Hepatocyte (in vitro differentiated cells): ENCODE results near the gene RDX. TPM values are rescaled to one million over a fixed set of nuclear protein-coding genes. Genes with fewer than 3 reads are reported as not detected.

Experiments
- DNase-seq: peaks from one replicate; pipeline ENCODE4 v3.0.0-alpha.2; 2016; ENCODE audit warnings: low spot score
- H2AFZ ChIP-seq: fragments of 200-600 bp; sonication (generic); 2 replicates; pipeline ENCODE4 v1.6.0; 2016; ENCODE audit warnings: antibody characterized with exemption, mild to moderate bottlenecking
- H3K27ac ChIP-seq: fragments of 200-600 bp; sonication (generic); 2 replicates; pipeline ENCODE4 v1.5.1; 2016; ENCODE audit warnings: mild to moderate bottlenecking
- H3K27me3 ChIP-seq: fragments of 200-600 bp; sonication (generic); 2 replicates; pipeline ENCODE4 v1.6.1; 2016
- H3K36me3 ChIP-seq: fragments of 200-600 bp; sonication (generic); replicated peaks from 2 replicates; pipeline ENCODE4 v1.5.1; 2016; ENCODE audit warnings: low read depth; ENCODE audit not compliant: insufficient read depth
- H3K4me1 ChIP-seq: fragments of 200-600 bp; sonication (generic); 2 replicates; pipeline ENCODE4 v1.5.1; 2016; ENCODE audit warnings: mild to moderate bottlenecking, moderate library complexity; ENCODE audit not compliant: insufficient read depth
- H3K4me2 ChIP-seq: fragments of 200-600 bp; sonication (generic); 2 replicates; pipeline ENCODE4 v1.6.0; 2016
- H3K4me3 ChIP-seq: fragments of 200-600 bp; sonication (generic); 2 replicates; pipeline ENCODE4 v1.5.1; 2016; ENCODE audit warnings: mild to moderate bottlenecking
- H3K79me2 ChIP-seq: fragments of 200-600 bp; sonication (generic); 2 replicates; pipeline ENCODE4 v1.6.0; 2017; ENCODE audit warnings: mild to moderate bottlenecking
- H3K9me2 ChIP-seq: fragments of 200-600 bp; sonication (generic); replicated peaks from 2 replicates; pipeline ENCODE4 v1.6.0; 2017; ENCODE audit warnings: mild to moderate bottlenecking; ENCODE audit not compliant: insufficient read depth
- H3K9me3 ChIP-seq: fragments of 200-600 bp; sonication (generic); 2 replicates; pipeline ENCODE4 v1.5.1; 2016; ENCODE audit warnings: low read depth, mild to moderate bottlenecking
- H4K20me1 ChIP-seq: fragments of 200-600 bp; sonication (generic); 2 replicates; pipeline ENCODE4 v1.6.0; 2016; ENCODE audit warnings: mild to moderate bottlenecking; ENCODE audit not compliant: insufficient read depth, poor library complexity, severe bottlenecking
- CTCF ChIP-seq: fragments of 200-600 bp; sonication (generic); IDR thresholded peaks from 2 replicates; pipeline ENCODE4 v1.5.1; 2016; ENCODE audit warnings: antibody characterized with exemption, mild to moderate bottlenecking; ENCODE audit not compliant: poor library complexity
- EZH2 ChIP-seq: fragments of 200-600 bp; sonication (generic); IDR thresholded peaks from 2 replicates; pipeline ENCODE4 v1.6.1; 2016; ENCODE audit warnings: antibody characterized with exemption, mild to moderate bottlenecking, borderline replicate concordance
- EZH2phosphoT487 ChIP-seq: fragments of 200-600 bp; sonication (generic); IDR thresholded peaks from one replicate; pipeline ENCODE4 v1.6.1; 2018; ENCODE audit warnings: antibody characterized with exemption, mild to moderate bottlenecking, low read depth, moderate library complexity; ENCODE audit not compliant: unreplicated experiment, severe bottlenecking
- WGBS: methylation state at CpG from one replicate; pipeline ENCODE4 v1.1.6; 2016; ENCODE audit warnings: low lambda C conversion rate; ENCODE audit errors: missing lambda C conversion rate; 5-methylcytosine and 5-hydroxymethylcytosine counted together
- polyA plus RNA-seq: library from polyadenylated mRNA; unstranded; fragments of >200 nt; fragmentation: Nextera tagmentation; extraction: Ambion mirVana; gene quantifications from 2 replicates; pipeline ENCODE4 v1.2.1, GENCODE V29; 2016
- total RNA-seq: library from RNA; depleted of rRNA; stranded (reverse); fragments of >200 nt; gene quantifications from 2 replicates; pipeline ENCODE4 v1.2.3, GENCODE V29; 2014

RDX gene
- total and polyA plus RNA-seq, 2 experiments from 2014 or later, result 106 to 143 TPM

- no peaks in the 10 kb centered on the region for H3K36me3 ChIP-seq
- TF ChIP-seq EZH2phosphoT487, result no peak
- TF ChIP-seq EZH2, result no peak
- TF ChIP-seq CTCF, result no peak
- no peaks in the 10 kb centered on the region for H3K27me3 ChIP-seq
- H2AFZ ChIP-seq, result no peak overlapping the region
- H3K79me2 ChIP-seq, result peaks cover 41% of the 10 kb centered on the region
- no peaks in the 10 kb centered on the region for H4K20me1 ChIP-seq
- WGBS, result 54% methylated on average over 4 of the region's 4 CpGs
- H3K4me3 ChIP-seq, result no peak overlapping the region
- H3K4me1 ChIP-seq, result peaks cover 13% of the 10 kb centered on the region
- no peaks in the 10 kb centered on the region for H3K9me3 ChIP-seq
- H3K27ac ChIP-seq, result peak overlapping the region; percentile 9
- no peak overlapping the region for H3K4me2 ChIP-seq
- DNase-seq, result no peak
- H3K9me2 ChIP-seq, result no peaks in the 10 kb centered on the region
Measured at GRCh38 chr11:110126936-110127335, 169.5 kb downstream of the RDX start.

- Histone ChIP-seq H3K9me2 (no peaks in the 10 kb centered on the region), H4K20me1 (no peaks in the 10 kb centered on the region), H3K79me2 (peaks cover 29% of the 10 kb centered on the region), H3K36me3 (no peaks in the 10 kb centered on the region), H3K27ac (no peak overlapping the region), H3K4me3 (no peak overlapping the region), H3K27me3 (no peaks in the 10 kb centered on the region), H3K4me1 (peaks cover 13% of the 10 kb centered on the region), H3K4me2 (no peak overlapping the region), H2AFZ (no peak overlapping the region), H3K9me3 (no peaks in the 10 kb centered on the region)
- TF ChIP-seq EZH2 (no peak), CTCF (no peak), EZH2phosphoT487 (no peak)
- peak; percentile 47 for DNase-seq
- 79% methylated on average over 4 of the region's 4 CpGs for WGBS
Measured at GRCh38 chr11:110125632-110126031, 170.8 kb downstream of the RDX start.

Other genes with a start within 250 kb of the RDX start
- gene ZC3H12C, start 203.2 kb downstream of the RDX start, total RNA-seq, result 9.7 and 12.3 TPM in 2 replicates
- gene ZC3H12C, start 203.2 kb downstream of the RDX start, polyA plus RNA-seq, result 1.7 and 2.0 TPM in 2 replicates
- gene FDX1, start 133.3 kb upstream of the RDX start, total RNA-seq, result 41.6 and 45.4 TPM in 2 replicates
- gene FDX1, start 133.3 kb upstream of the RDX start, polyA plus RNA-seq, result 28.2 and 42.5 TPM in 2 replicates